Sigmoid colon (tissue), 4 donors: Measurements from ENCODE around the gene CEP104.

ENCODE experiments used
- EP300 ChIP-seq, 4 donors: sonication (generic); formaldehyde crosslinking; IDR thresholded peaks; one replicate each; pipeline ENCODE4 v1.6.1; 2017; ENCODE audit warnings: antibody characterized with exemption in 4 of 4
- POLR2A ChIP-seq, 2 donors: fragments of 450-650 bp; IDR thresholded peaks; one replicate each; pipeline ENCODE4 v1.6.1; 2016; ENCODE audit warnings: antibody characterized with exemption in 2 of 2, mild to moderate bottlenecking in 2 of 2, moderate library complexity in 2 of 2
- TF ChIP-seq, protein P1 (sequence below), 4 experiments: fragments of 450-650 bp in 3 of 4; fragments of 200-600 bp in 1 of 4; IDR thresholded peaks; one replicate each; pipeline ENCODE4 v1.5.1; 2016 to 2019; ENCODE audit warnings: antibody characterized with exemption in 4 of 4, mild to moderate bottlenecking in 3 of 4, moderate library complexity in 2 of 4

DNA sequence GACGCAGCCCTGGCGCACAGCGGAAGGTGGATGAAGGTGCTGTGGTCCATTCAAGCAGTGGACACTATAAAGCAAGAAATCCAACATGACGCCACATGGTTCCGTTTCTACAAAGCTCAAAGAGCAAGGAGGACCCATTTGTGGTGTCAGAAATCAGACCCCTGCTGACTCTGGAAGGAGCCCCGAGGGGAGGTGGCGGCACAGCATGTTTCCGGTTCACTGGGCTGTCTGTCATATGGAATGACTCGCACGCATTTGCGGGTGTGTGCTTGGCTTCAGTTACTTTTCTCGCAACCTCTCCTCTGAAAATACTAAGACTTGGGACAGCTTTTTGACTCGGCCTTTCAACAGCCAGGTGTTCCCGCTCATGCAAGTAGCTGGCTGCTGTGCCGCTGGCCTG is 31.7 kb downstream of the CEP104 start:
- TF ChIP-seq POLR2A (IDR thresholded peaks at IDR 0.05) (no peak), EP300 (IDR thresholded peaks at IDR 0.05) (no peak)
- TF ChIP-seq, protein P1, sequence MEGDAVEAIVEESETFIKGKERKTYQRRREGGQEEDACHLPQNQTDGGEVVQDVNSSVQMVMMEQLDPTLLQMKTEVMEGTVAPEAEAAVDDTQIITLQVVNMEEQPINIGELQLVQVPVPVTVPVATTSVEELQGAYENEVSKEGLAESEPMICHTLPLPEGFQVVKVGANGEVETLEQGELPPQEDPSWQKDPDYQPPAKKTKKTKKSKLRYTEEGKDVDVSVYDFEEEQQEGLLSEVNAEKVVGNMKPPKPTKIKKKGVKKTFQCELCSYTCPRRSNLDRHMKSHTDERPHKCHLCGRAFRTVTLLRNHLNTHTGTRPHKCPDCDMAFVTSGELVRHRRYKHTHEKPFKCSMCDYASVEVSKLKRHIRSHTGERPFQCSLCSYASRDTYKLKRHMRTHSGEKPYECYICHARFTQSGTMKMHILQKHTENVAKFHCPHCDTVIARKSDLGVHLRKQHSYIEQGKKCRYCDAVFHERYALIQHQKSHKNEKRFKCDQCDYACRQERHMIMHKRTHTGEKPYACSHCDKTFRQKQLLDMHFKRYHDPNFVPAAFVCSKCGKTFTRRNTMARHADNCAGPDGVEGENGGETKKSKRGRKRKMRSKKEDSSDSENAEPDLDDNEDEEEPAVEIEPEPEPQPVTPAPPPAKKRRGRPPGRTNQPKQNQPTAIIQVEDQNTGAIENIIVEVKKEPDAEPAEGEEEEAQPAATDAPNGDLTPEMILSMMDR (IDR thresholded peaks at IDR 0.05) = no peak
